ENCODE data around the gene AK8.
"Not testable (repeated sequence)": the region's sequence is repeated elsewhere in the genome, so short reads cannot be mapped to it uniquely, and the experiment has no call there.

Gene AK8

GRCh38 chr9:132795511-132796303 lies 82.4 kb downstream of the AK8 start:
- no peak for FAIRE-seq

- FAIRE-seq: no peak
These were observed 83.2 kb downstream of the AK8 start for GRCh38 chr9:132794730-132795380.

- no peak for FAIRE-seq
These were observed 84.2 kb downstream of the AK8 start for GRCh38 chr9:132793606-132794580.

- no peak for FAIRE-seq
These were observed 85.5 kb downstream of the AK8 start for GRCh38 chr9:132792547-132792946.

GRCh38 chr9:132791699-132792240 lies 86.3 kb downstream of the AK8 start:
- FAIRE-seq: no peak

GRCh38 chr9:132789719-132790118 lies 88.4 kb downstream of the AK8 start:
- FAIRE-seq: no peak

GRCh38 chr9:132788378-132788777 lies 89.7 kb downstream of the AK8 start:
- FAIRE-seq: no peak

GRCh38 chr9:132787748-132788159 lies 90.3 kb downstream of the AK8 start:
- FAIRE-seq: no peak

GRCh38 chr9:132784286-132784830 lies 93.7 kb downstream of the AK8 start:
- no peak for FAIRE-seq

- FAIRE-seq: no peak
These were observed 95.1 kb downstream of the AK8 start for GRCh38 chr9:132783006-132783405.

GRCh38 chr9:132782037-132782436 lies 96.0 kb downstream of the AK8 start:
- no peak for FAIRE-seq

- no peak for FAIRE-seq
These were observed 97.7 kb downstream of the AK8 start for GRCh38 chr9:132780230-132781007.

GRCh38 chr9:132776891-132777290 lies 101.2 kb downstream of the AK8 start:
- FAIRE-seq: no peak

- FAIRE-seq: no peak
These were observed 101.8 kb downstream of the AK8 start for GRCh38 chr9:132776268-132776667.

GRCh38 chr9:132775720-132776119 lies 102.4 kb downstream of the AK8 start:
- no peak for FAIRE-seq

GRCh38 chr9:132774886-132775285 lies 103.2 kb downstream of the AK8 start:
- no peak for FAIRE-seq

GRCh38 chr9:132773764-132774339 lies 104.2 kb downstream of the AK8 start:
- FAIRE-seq: no peak

- no peak for FAIRE-seq
These were observed 105.0 kb downstream of the AK8 start for GRCh38 chr9:132773093-132773492.

GRCh38 chr9:132771752-132772151 lies 106.3 kb downstream of the AK8 start:
- not testable (repeated sequence) for FAIRE-seq

- no peak for FAIRE-seq
These were observed 107.2 kb downstream of the AK8 start for GRCh38 chr9:132770770-132771310.

All from TTC549 (cell line).